Neural cell (in vitro differentiated cells): ENCODE results near the gene CHEK1. TPM values are rescaled to one million over a fixed set of nuclear protein-coding genes. Genes with fewer than 3 reads are reported as not detected.
A peak's percentile ranks its signal among the peaks of the same experiment; 100 is the strongest.
"Not testable (repeated sequence)": the region's sequence is repeated elsewhere in the genome, so short reads cannot be mapped to it uniquely, and the experiment has no call there.

Experiments used
- H2AFZ ChIP-seq: fragments of 200-600, 300-800 bp; sonication (generic), shearing (Covaris generic); 2 replicates; pipeline ENCODE4 v1.6.0; 2014; ENCODE audit warnings: low read depth, mild to moderate bottlenecking, antibody characterized with exemption, low read length, moderate library complexity
- H3F3A ChIP-seq: fragments of 200-600 bp; shearing (Covaris generic); 2 replicates; pipeline ENCODE4 v1.6.1; 2016; ENCODE audit warnings: mild to moderate bottlenecking, moderate library complexity, mixed read lengths, antibody characterized with exemption, low read length; ENCODE audit not compliant: insufficient read depth, poor library complexity, severe bottlenecking
- H3K27ac ChIP-seq: fragments of 200-600, 300-800 bp; sonication (generic), shearing (Covaris generic); 2 replicates; pipeline ENCODE4 v1.5.1; 2014; ENCODE audit warnings: mild to moderate bottlenecking, low read length, moderate library complexity
- H3K27me3 ChIP-seq: fragments of 300-800, 200-600 bp; sonication (generic), shearing (Covaris generic); 2 replicates; pipeline ENCODE4 v1.6.0; 2014; ENCODE audit warnings: mild to moderate bottlenecking, low read depth, low read length, moderate library complexity; ENCODE audit not compliant: insufficient read depth
- H3K36me3 ChIP-seq: fragments of 300-800, 200-600 bp; sonication (generic), shearing (Covaris generic); 2 replicates; pipeline ENCODE4 v1.5.1; 2014; ENCODE audit warnings: mild to moderate bottlenecking, antibody characterized with exemption, low read length, moderate library complexity; ENCODE audit not compliant: insufficient read depth
- H3K4me2 ChIP-seq: fragments of 300-800, 200-600 bp; sonication (generic), shearing (Covaris generic); 2 replicates; pipeline ENCODE4 v1.6.0; 2014; ENCODE audit warnings: mild to moderate bottlenecking, low read length
- H3K4me3 ChIP-seq: fragments of 300-800, 200-600 bp; sonication (generic), shearing (Covaris generic); 2 replicates; pipeline ENCODE4 v1.5.1; 2014; ENCODE audit warnings: mild to moderate bottlenecking, low read length, moderate library complexity
- H3K79me2 ChIP-seq: fragments of 200-600 bp; shearing (Covaris generic); replicated peaks from 2 replicates; pipeline ENCODE4 v1.6.0; 2014; ENCODE audit warnings: mild to moderate bottlenecking, low read length, moderate library complexity; ENCODE audit not compliant: insufficient read depth
- H3K9ac ChIP-seq: fragments of 300-800, 200-600 bp; sonication (generic), shearing (Covaris generic); 2 replicates; pipeline ENCODE4 v1.6.1; 2016; ENCODE audit warnings: mild to moderate bottlenecking, low read length, mixed read lengths
- H3K9me2 ChIP-seq: fragments of 200-600 bp; shearing (Covaris generic); 2 replicates; pipeline ENCODE4 v1.6.1; 2016; ENCODE audit warnings: mild to moderate bottlenecking, low read length, mixed read lengths; ENCODE audit not compliant: insufficient read depth
- H3K9me3 ChIP-seq: fragments of 200-600, 300-800 bp; sonication (generic), shearing (Covaris generic); 2 replicates; pipeline ENCODE4 v1.6.1; 2016; ENCODE audit warnings: mild to moderate bottlenecking, mixed run types, low read length, moderate library complexity, mixed read lengths
- H4K20me1 ChIP-seq: fragments of 200-600 bp; shearing (Covaris generic); 2 replicates; pipeline ENCODE4 v1.6.1; 2016; ENCODE audit warnings: mild to moderate bottlenecking, mixed run types; ENCODE audit not compliant: insufficient read depth
- EP300 ChIP-seq: fragments of 450-650 bp; conservative IDR thresholded peaks from 2 replicates; pipeline ENCODE4 v1.6.1; 2014; ENCODE audit warnings: antibody characterized with exemption, mild to moderate bottlenecking, moderate library complexity; ENCODE audit not compliant: poor library complexity, severe bottlenecking
- EZH2 ChIP-seq: fragments of 200-600, 300-800 bp; shearing (Covaris generic), sonication (generic); IDR thresholded peaks from 2 replicates; pipeline ENCODE4 v1.6.1; 2014; ENCODE audit warnings: antibody characterized with exemption, low read length, borderline replicate concordance, mild to moderate bottlenecking; ENCODE audit not compliant: insufficient read depth, poor library complexity, severe bottlenecking
- MXI1 ChIP-seq: fragments of 450-650 bp; conservative IDR thresholded peaks from 2 replicates; pipeline ENCODE4 v1.6.1; 2014; ENCODE audit warnings: antibody characterized with exemption, mild to moderate bottlenecking; ENCODE audit not compliant: poor library complexity, severe bottlenecking
- POLR2AphosphoS5 ChIP-seq: IDR thresholded peaks from 2 replicates; pipeline ENCODE4 v1.6.1; 2012
- RAD21 ChIP-seq: fragments of 450-650 bp; conservative IDR thresholded peaks from 2 replicates; pipeline ENCODE4 v1.6.1; 2014; ENCODE audit warnings: antibody characterized with exemption, mild to moderate bottlenecking, moderate library complexity
- SMC3 ChIP-seq: fragments of 450-650 bp; conservative IDR thresholded peaks from 2 replicates; pipeline ENCODE4 v1.6.1; 2014; ENCODE audit warnings: antibody characterized with exemption, mild to moderate bottlenecking, moderate library complexity; ENCODE audit not compliant: poor library complexity
- TAF1 ChIP-seq: IDR thresholded peaks from 2 replicates; pipeline ENCODE4 v1.6.1; 2012; ENCODE audit warnings: low read depth
- polyA minus RNA-seq: library from RNA; depleted of rRNA, polyadenylated mRNA; stranded (reverse); fragments of >200 nt; gene quantifications from 2 replicates; pipeline ENCODE4 v1.2.3, GENCODE V29; 2014
- polyA plus RNA-seq: library from polyadenylated mRNA; depleted of rRNA; stranded (reverse); fragments of >200 nt; gene quantifications from 2 replicates; pipeline ENCODE4 v1.2.3, GENCODE V29; 2014
- TF ChIP-seq, protein P1 (sequence below): fragments of 450-650 bp; IDR thresholded peaks from 2 replicates; pipeline ENCODE4 v1.5.1; 2014; ENCODE audit warnings: antibody characterized with exemption, mild to moderate bottlenecking, moderate library complexity; ENCODE audit not compliant: poor library complexity, severe bottlenecking
- TF ChIP-seq, protein P2 (sequence below): IDR thresholded peaks from 2 replicates; pipeline ENCODE4 v1.6.1; 2012; ENCODE audit warnings: borderline replicate concordance

The CHEK1 gene
- polyA plus RNA-seq, result 29.5 and 33.0 TPM in 2 replicates
- polyA minus RNA-seq, result 44.6 and 46.3 TPM in 2 replicates

DNA sequence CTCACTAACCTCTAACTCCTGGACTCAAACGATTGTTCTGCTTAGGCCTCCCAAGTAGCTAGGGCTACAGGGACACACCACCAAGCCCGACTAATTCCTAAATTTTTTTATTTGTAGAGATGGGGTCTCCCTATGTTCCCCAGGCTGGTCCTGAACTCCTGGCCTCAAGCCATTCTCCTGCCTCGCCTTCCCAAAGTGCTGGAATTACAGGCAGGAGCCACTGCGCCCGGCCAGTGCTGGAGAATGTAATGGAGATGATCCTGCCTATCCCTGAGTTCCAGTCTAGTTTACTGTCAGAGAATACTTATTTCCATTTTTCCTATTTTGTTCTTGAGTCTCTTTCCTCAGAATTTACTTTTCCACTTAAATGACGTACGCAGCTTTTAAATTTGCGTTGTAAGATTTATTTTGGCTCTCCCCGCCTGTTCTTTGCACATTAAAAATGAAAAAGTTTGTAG lies at the start of gene CHEK1:
Gene CHEK1, plus strand, starts transcription at position 408 of the 458 bp plus-strand sequence. CDS start 1,606 bp downstream, outside the sequence.
- Histone ChIP-seq H3K9ac (peak within 1 kb of the TSS; percentile 93), H3K4me3 (peak within 1 kb of the TSS; percentile 78), H3K36me3 (no peaks in the 10 kb centered on the region), H4K20me1 (no peaks in the 10 kb centered on the region), H3K79me2 (peaks cover 31% of the 10 kb centered on the region), H3K9me3 (no peaks in the 10 kb centered on the region), H3K27ac (peak within 1 kb of the TSS; percentile 95), H3K27me3 (no peaks in the 10 kb centered on the region), H3F3A (peaks cover 10% of the 10 kb centered on the region), H2AFZ (peak within 1 kb of the TSS; percentile 81), H3K4me2 (peak within 1 kb of the TSS; percentile 89), H3K9me2 (no peaks in the 10 kb centered on the region)
- TF ChIP-seq, protein P1, sequence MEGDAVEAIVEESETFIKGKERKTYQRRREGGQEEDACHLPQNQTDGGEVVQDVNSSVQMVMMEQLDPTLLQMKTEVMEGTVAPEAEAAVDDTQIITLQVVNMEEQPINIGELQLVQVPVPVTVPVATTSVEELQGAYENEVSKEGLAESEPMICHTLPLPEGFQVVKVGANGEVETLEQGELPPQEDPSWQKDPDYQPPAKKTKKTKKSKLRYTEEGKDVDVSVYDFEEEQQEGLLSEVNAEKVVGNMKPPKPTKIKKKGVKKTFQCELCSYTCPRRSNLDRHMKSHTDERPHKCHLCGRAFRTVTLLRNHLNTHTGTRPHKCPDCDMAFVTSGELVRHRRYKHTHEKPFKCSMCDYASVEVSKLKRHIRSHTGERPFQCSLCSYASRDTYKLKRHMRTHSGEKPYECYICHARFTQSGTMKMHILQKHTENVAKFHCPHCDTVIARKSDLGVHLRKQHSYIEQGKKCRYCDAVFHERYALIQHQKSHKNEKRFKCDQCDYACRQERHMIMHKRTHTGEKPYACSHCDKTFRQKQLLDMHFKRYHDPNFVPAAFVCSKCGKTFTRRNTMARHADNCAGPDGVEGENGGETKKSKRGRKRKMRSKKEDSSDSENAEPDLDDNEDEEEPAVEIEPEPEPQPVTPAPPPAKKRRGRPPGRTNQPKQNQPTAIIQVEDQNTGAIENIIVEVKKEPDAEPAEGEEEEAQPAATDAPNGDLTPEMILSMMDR, result no peak
- TF ChIP-seq, protein P2, sequence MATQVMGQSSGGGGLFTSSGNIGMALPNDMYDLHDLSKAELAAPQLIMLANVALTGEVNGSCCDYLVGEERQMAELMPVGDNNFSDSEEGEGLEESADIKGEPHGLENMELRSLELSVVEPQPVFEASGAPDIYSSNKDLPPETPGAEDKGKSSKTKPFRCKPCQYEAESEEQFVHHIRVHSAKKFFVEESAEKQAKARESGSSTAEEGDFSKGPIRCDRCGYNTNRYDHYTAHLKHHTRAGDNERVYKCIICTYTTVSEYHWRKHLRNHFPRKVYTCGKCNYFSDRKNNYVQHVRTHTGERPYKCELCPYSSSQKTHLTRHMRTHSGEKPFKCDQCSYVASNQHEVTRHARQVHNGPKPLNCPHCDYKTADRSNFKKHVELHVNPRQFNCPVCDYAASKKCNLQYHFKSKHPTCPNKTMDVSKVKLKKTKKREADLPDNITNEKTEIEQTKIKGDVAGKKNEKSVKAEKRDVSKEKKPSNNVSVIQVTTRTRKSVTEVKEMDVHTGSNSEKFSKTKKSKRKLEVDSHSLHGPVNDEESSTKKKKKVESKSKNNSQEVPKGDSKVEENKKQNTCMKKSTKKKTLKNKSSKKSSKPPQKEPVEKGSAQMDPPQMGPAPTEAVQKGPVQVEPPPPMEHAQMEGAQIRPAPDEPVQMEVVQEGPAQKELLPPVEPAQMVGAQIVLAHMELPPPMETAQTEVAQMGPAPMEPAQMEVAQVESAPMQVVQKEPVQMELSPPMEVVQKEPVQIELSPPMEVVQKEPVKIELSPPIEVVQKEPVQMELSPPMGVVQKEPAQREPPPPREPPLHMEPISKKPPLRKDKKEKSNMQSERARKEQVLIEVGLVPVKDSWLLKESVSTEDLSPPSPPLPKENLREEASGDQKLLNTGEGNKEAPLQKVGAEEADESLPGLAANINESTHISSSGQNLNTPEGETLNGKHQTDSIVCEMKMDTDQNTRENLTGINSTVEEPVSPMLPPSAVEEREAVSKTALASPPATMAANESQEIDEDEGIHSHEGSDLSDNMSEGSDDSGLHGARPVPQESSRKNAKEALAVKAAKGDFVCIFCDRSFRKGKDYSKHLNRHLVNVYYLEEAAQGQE, result no peak
- no peak for TF ChIP-seq MXI1
- no peak for TF ChIP-seq EP300
- no peak for TF ChIP-seq POLR2AphosphoS5
- no peak for TF ChIP-seq SMC3
- TF ChIP-seq RAD21, result no peak
- TF ChIP-seq EZH2, result no peak
- no peak for TF ChIP-seq TAF1

DNA sequence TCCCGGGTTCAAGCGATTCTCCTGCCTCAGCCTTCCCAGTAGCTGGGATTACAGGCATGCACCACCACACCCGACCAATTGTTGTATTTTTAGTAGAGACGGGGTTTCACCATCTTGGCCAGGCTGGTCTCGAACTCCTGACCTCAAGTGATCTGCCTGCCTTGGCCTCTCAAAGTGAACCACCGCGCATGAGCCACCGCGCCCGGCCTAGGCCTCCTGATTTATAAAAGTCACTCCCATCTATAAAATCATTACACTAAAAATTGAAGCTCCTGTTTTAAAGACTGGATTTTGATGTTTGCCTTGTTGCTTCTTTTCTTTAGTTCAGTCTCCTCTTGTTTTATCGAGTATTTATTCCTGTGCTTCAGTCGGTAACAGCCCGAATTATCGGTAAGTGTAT lies 47.8 kb upstream of the CHEK1 start:
- not testable (repeated sequence) for H3K9me3 ChIP-seq, H3K4me3 ChIP-seq, H4K20me1 ChIP-seq, H3K9me2 ChIP-seq, H3K4me2 ChIP-seq, H3K27me3 ChIP-seq, H3K27ac ChIP-seq, H3F3A ChIP-seq, H3K79me2 ChIP-seq, H2AFZ ChIP-seq, H3K9ac ChIP-seq
- peaks cover 12% of the 10 kb centered on the region for H3K36me3 ChIP-seq

DNA sequence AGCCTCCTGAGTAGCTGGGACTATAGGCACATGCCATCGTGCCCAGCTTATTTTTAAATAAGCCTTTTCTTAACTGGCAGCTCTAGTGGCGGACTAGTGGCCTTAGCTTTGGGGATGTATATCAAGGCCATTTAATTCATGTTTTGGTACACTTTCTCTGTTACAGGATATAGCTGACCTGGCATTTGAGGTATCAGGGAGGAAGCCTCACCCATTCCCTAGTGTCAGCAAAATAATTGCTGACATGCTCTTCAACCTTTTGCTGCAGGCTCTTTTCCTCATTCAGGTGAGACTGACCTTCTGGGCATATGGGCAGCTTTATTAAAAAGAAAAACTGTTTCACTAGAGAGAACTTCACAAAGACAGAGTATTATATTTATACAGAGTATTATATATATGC lies 46.2 kb upstream of the CHEK1 start:
- Histone ChIP-seq H3F3A (no peaks in the 10 kb centered on the region), H2AFZ (no peak overlapping the region), H3K27me3 (no peaks in the 10 kb centered on the region), H3K9me2 (no peaks in the 10 kb centered on the region), H3K27ac (no peak overlapping the region), H3K9ac (no peak overlapping the region), H4K20me1 (no peaks in the 10 kb centered on the region), H3K4me2 (no peak overlapping the region), H3K9me3 (no peaks in the 10 kb centered on the region), H3K79me2 (no peaks in the 10 kb centered on the region), H3K36me3 (peaks cover 12% of the 10 kb centered on the region), H3K4me3 (no peak overlapping the region)
- no peak for TF ChIP-seq RAD21
- no peak for TF ChIP-seq TAF1
- TF ChIP-seq MXI1, result no peak
- TF ChIP-seq EP300, result no peak
- no peak for TF ChIP-seq EZH2
- no peak for TF ChIP-seq SMC3
- TF ChIP-seq POLR2AphosphoS5, result no peak
- TF ChIP-seq, protein P1, result no peak
